GM18519 (cell line): ENCODE measurements around the gene FGD2.
"Not testable (repeated sequence)": the region's sequence is repeated elsewhere in the genome, so short reads cannot be mapped to it uniquely, and the experiment has no call there.

ENCODE experiments used
- ATAC-seq: cut with Tn5 transposase; IDR thresholded peaks from one replicate; pipeline ENCODE4 v1.9.1; 2021; ENCODE audit warnings: mild to moderate bottlenecking, moderate library complexity; ENCODE audit not compliant: unreplicated experiment, low FRiP score

Gene FGD2

GRCh38 chr6:37052027-37052628, 46.7 kb downstream of the FGD2 start:
- ATAC-seq, result no peak

DNA sequence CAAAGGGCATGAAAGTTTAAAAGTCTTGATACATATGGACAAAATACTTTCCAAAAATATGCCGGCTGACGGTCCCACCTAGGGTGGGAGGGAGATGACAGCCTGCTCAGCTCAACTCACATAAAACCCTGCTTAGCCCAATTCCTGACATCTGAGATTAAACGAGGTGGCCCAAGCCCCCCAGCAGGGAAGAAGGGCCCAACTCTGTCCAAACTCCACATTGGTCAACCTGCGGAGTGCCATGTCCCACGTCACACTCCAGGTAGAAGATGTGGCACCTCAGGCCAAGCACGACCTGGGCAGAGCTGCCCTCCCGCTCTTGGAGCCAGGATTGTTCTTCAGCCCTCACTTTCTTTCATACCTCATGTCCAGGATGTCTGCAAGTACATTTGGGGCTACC, 48.2 kb downstream of the FGD2 start:
- no peak for ATAC-seq

GRCh38 chr6:37054171-37054570, 48.7 kb downstream of the FGD2 start:
- ATAC-seq, result no peak

- no peak for ATAC-seq
These were observed 49.1 kb downstream of the FGD2 start for GRCh38 chr6:37054580-37054979.

GRCh38 chr6:37056112-37056403, 50.6 kb downstream of the FGD2 start:
- ATAC-seq, result no peak

DNA sequence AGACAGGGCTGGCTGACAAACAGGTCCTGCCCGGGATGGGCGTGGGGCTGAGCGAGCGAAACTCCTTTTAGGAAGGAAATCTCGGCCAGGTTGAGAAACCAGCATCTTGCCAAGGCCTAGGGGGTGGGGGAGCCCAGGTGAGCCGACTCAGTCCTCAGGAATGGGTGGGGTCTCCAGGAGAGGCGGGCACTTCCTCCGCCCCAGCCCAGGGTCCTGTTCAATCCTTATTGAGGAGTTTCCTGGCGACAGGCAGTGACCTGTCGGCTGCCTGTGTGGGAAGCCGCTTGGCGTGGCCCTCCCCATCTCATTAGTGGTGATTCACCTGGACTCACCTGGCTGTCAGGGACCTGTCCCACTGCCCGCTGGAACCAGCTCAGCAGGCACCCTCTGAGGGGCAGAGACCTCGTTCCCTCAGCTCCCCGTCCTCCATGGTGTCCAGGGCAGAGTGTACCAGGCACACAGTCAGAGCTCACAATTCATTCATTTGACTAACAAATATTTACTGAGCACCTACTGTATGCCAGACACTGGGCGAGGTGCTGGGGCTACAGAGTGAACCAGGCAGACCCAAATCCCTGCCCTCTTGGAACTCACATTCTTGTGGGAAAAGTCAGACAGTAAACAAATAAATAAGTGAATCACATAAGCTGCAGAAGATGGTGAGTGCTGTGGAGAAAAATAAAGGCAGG, 51.1 kb downstream of the FGD2 start:
- ATAC-seq, result no peak

DNA sequence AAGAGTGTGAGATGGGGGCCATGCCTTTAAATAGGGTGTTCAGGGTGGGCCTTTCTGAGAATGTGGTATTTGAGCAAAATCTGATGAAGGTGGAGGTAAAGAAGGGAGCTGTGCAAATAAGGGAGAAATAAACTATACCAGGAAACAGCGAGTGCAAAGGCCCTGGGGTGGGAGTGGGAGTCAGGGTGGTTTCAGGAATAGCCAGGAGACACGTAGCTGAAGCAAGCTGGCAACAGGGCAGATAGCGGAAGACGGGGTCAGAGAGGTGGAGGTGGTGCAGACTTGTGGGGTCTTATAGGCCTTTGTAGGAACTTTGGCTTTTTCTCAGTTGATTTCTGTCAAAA, 51.6 kb downstream of the FGD2 start:
- no peak for ATAC-seq

DNA sequence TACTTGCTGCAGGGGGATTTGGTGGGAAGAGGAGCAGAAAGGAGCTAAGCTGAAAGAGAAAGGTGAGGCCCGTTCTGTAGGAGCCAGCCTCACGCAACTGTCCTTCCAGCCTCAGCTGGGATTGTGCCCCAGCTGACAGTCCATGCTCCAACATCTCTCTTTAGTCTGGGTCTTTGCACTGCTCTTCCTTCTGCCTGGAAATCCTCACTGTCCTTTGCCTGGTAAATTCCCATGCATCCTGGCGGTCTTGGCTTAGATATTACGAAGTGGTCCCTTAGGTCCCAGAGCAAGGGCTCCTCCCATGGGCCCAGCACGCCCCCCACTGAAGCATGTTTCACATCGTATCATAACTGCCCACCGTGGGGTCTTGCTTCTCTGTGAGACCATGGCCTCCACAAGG, 52.2 kb downstream of the FGD2 start:
- no peak for ATAC-seq

DNA sequence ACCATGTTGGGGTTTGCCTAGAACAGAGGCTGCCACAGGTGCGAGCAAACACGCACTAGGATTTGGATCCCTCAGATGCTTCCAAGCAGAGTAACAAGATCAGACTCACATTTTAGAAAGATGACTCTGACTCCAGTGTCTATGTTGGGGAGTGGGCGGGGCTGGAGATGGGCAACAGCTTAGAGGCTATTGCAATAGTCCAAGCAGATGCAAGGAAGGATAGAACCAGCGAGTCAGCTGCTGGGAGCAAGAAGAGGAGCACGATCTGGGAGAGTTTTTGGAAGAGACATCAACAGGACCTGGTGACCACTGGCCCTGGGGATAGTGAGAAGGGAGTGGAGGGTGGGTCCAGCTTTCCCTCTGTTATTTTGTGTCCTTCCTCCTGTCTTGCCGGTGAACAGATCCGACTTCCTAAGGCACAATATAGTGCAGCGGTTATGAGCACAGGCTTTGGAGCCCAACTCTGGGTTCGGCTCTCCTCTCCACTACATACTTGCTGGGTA, 52.7 kb downstream of the FGD2 start:
- no peak for ATAC-seq

DNA sequence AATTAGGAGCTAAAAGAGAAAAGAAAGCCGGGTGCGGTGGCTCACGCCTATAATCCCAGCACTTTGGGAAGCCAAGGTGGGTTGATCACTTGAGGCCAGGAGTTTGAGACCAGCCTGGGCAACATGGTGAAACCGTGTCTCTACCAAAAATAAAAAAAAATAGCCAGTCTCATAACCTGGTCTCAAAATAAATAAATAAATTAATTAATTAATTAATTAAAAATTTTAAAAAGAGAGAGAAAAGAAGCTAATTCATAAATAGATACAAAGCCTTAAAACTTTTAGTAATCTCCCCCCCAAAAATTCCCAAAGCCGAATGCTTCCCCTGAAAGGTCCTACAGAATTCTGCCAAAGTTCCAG, 53.5 kb downstream of the FGD2 start:
- ATAC-seq, result not testable (repeated sequence)

DNA sequence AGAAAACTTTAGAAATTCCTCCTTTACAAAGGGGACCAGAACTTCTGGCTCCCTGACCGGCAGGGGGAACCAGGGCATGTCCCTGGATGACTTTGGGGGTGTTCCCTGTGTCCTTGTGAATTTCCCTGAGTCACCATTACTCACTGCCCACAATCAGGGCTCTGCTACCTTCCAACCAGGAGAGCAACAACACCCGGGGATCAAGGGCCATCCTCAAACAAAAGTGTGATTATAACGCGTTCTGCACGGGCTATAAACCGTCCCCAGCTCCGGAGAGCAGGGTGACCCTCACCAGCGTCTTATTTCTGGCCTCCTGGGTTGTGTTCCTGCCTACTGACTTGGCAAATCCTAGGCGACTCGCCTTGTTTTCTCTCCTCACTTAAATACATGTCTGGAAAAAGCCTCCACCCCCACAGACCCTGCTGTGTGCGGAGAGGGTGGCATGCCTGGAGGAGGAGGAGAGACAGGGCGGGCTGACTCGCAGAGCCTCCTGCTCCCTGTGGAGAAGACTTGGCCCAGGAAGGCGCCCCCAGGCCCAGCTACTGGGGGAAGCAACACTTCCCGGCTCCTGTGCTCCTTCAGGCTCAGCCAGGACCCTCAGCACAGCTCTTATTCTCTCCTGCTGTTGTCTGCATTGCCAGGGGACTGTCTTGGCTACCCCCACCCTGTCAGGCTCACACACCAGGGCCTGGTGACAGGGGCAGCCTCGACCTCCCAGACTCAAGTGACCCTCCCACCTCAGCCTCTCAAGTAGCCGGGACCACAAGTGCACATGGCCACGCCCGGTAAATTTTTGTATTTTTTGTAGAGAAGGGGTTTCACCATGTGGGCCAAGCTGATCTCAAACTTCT, 54.1 kb downstream of the FGD2 start:
- no peak for ATAC-seq

- no peak for ATAC-seq
These were observed 54.7 kb downstream of the FGD2 start for GRCh38 chr6:37060195-37060559.

GRCh38 chr6:37061157-37061804, 55.8 kb downstream of the FGD2 start:
- ATAC-seq, result no peak

GRCh38 chr6:37062424-37062823, 57.0 kb downstream of the FGD2 start:
- no peak for ATAC-seq

DNA sequence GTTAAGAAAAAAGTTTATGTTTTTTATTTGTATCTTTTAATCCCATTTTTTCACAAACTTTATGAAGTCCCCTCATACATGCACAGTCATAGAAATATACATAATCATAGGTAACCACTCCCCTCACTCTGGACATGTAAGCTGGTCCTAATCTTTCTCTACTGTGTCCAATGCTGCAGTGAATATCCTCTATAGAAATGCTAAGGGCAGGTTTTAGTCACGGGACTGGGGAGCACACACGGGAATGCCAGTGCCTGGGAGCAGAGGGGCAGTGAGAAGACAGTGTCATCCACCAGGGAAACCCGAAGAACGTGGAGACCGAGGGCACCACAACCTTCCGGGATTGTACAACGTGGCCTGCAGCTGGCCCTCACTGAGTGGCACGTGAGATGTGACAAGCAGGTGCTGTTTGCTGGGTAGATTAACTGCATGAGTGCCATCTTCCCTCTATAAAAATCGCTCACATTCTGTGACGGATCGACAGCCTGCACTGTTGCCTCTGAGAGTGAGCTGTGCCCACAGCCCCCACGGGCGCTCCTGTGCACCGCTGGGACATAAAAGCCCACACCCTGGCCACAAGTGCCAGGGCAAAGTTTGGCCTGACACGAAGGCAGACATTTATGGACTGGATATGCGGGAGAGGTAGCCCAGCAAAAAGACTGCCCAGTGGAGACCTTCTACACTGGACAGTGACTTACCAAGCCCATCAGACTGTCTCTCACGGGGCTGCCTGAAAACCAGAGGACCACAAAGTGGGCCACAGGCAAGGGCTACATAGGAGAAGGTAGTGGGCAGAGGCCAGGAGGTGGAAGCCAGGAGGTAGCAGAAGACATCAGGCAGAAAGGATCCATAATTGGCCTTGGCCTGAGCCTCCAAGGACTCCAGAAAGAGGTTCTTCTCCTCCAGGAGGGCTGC, 63.2 kb downstream of the FGD2 start:
- ATAC-seq, result no peak

GRCh38 chr6:37069639-37070038, 64.2 kb downstream of the FGD2 start:
- no peak for ATAC-seq

DNA sequence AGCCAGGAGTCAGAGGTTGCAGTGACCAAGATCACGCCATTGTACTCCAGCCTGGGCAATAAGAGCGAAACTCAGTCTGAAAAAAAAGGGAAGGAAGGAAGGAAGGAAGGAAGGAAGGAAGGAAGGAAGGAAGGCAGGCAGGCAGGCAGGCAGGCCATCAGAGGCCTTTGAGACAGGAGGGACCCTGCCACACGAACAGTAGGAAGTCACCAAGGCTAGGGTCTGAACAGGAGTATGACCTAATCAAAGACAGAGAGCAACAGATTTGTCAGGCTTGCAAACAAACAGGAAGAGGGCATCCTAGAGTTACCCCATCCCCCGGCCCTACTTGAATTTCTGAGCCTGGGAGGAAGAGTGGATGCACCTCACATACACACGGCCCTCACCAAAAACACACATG, 67.1 kb downstream of the FGD2 start:
- no peak for ATAC-seq

GRCh38 chr6:37074053-37074827, 68.8 kb downstream of the FGD2 start:
- ATAC-seq, result no peak

- no peak for ATAC-seq
These were observed 71.9 kb downstream of the FGD2 start for GRCh38 chr6:37077191-37077904.
